HEK293T (cell line): ENCODE data around the gene PSMD14.

Experiments
- BHLHE40 ChIP-seq: fragments of 450-650 bp; IDR thresholded peaks from 2 replicates; pipeline ENCODE4 v1.6.1; 2016; ENCODE audit warnings: mild to moderate bottlenecking, moderate library complexity, borderline replicate concordance
- ELF4 ChIP-seq: fragments of 450-650 bp; IDR thresholded peaks from 2 replicates; pipeline ENCODE4 v1.6.1; 2017; ENCODE audit warnings: antibody characterized with exemption
- FOXM1 ChIP-seq: fragments of 450-650 bp; IDR thresholded peaks from 2 replicates; pipeline ENCODE4 v1.6.1; 2017; ENCODE audit warnings: mild to moderate bottlenecking, borderline replicate concordance
- HDGF ChIP-seq: fragments of 450-650 bp; IDR thresholded peaks from 2 replicates; pipeline ENCODE4 v1.6.1; 2017; ENCODE audit warnings: antibody characterized with exemption, borderline replicate concordance
- LEF1 ChIP-seq: fragments of 450-650 bp; IDR thresholded peaks from 2 replicates; pipeline ENCODE4 v1.6.1; 2017; ENCODE audit warnings: mild to moderate bottlenecking, borderline replicate concordance
- NFRKB ChIP-seq: fragments of 450-650 bp; IDR thresholded peaks from 2 replicates; pipeline ENCODE4 v1.6.1; 2016; ENCODE audit warnings: mild to moderate bottlenecking, moderate library complexity
- SP1 ChIP-seq: fragments of 450-650 bp; IDR thresholded peaks from 2 replicates; pipeline ENCODE4 v1.6.1; 2017
- SUZ12 ChIP-seq: fragments of 450-650 bp; IDR thresholded peaks from 2 replicates; pipeline ENCODE4 v1.6.1; 2016; ENCODE audit warnings: mild to moderate bottlenecking
- ZNF384 ChIP-seq: fragments of 450-650 bp; IDR thresholded peaks from 2 replicates; pipeline ENCODE4 v1.6.1; 2016

DNA sequence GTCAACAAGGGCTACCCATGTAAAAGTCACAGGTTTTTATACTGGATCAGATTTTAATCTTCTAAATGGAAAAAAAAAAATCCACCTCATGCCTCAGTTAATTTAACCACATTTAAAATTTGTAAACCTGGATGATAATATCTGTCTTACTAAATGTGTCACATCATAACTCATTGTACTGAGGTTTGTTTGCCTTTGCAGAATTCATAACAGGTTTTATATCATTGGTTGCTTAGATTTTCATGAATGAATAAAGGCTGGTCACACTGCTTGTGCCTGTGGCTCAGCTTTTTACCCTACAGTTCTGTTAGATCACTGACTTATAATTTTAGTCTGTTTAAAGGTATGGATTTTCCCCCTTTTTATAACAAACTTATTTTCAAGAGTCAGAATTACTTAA lies 48.9 kb downstream of the PSMD14 start:
- no peak for TF ChIP-seq FOXM1
- no peak for TF ChIP-seq NFRKB
- TF ChIP-seq SUZ12: no peak
- TF ChIP-seq LEF1: no peak
- no peak for TF ChIP-seq SP1
- TF ChIP-seq ZNF384: no peak
- TF ChIP-seq BHLHE40: no peak
- TF ChIP-seq ELF4: no peak
- no peak for TF ChIP-seq HDGF
